ENCODE data around the gene NUAK1. TPM values are rescaled to one million over a fixed set of nuclear protein-coding genes. Genes with fewer than 3 reads are reported as not detected.

The NUAK1 gene
- total RNA-seq, 1 experiment from 2014 or later, result 7.4 TPM

DNA sequence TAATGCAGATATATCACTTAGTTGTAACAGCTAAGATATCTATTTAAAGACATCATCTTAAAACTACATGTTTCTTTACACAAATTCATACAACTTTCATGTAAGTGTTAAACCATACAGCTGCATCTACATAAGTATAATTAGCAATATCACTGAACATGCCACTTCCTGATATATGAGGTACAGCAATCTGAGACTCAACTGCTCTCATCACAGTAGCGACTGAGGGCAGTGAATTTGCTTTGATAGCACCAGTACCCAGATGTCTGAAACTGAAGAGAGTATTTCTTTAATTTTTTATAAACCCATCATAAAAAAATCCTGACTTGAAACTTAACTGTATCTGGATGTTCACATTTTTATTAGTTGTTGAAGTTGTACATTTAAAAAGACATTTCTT is 34.7 kb upstream of the NUAK1 start:
- H3K79me2 ChIP-seq (ENCODE audit: insufficient read depth, low read length), result no peaks in the 10 kb centered on the region
- TF ChIP-seq POLR2AphosphoS5 (IDR thresholded peaks at IDR 0.05; ENCODE audit: low read depth, low read length), result no peak
- no peaks in the 10 kb centered on the region for H3K9me3 ChIP-seq (ENCODE audit: control insufficient read depth in 1 of 2, insufficient read depth in 1 of 2, low read depth in 1 of 2, low read length in 2 of 2)
- ChIA-PET RAD21 (ENCODE audit: low non-redundant PET in 1 of 2, low total read pairs in 2 of 2, uncharacterized antibody in 2 of 2, unreplicated experiment in 2 of 2) (no interaction called here), POLR2A (no interaction called here), CTCF (interaction anchor here (1.1 kb wide), 1 partner anchor 50 kb away, joined by 3 read pairs; no protein-coding TSS in a partner anchor)
- H3K4me1 ChIP-seq (ENCODE audit: control insufficient read depth in 1 of 2, insufficient read depth in 2 of 2, low read length in 2 of 2), result no peaks in the 10 kb centered on the region
- H3K27me3 ChIP-seq (ENCODE audit: insufficient read depth, low read length), result peaks cover 5% of the 10 kb centered on the region; the same call in 1 of the 2 replicates
- ATAC-seq, result no peak
- H3K9ac ChIP-seq (ENCODE audit: low read length), result no peak overlapping the region
- no peaks in the 10 kb centered on the region for H3K9me2 ChIP-seq (ENCODE audit: insufficient read depth)
- H3K4me2 ChIP-seq (ENCODE audit: low read length), result no peak overlapping the region
- intact Hi-C loops (cut with micrococcal nuclease), result no loop called here
- H4K20me1 ChIP-seq (ENCODE audit: insufficient read depth), result no peaks in the 10 kb centered on the region
- H3K36me3 ChIP-seq (ENCODE audit: control insufficient read depth in 1 of 2, insufficient read depth in 2 of 2, low read length in 2 of 2), result no peaks in the 10 kb centered on the region
- BruUV-seq (replicated peaks), result no TSS peak
- H3K27ac ChIP-seq (ENCODE audit: low read depth, low read length), result no peak overlapping the region
- no peak overlapping the region for H2AFZ ChIP-seq (ENCODE audit: low read depth, low read length, poor library complexity, severe bottlenecking)
- no peak overlapping the region for H3K4me3 ChIP-seq (replicated peaks in 1 of 2; ENCODE audit: low read depth in 1 of 2, low read length in 2 of 2)
- DNase-seq (ENCODE audit: low read depth, low spot score), result no peak

DNA sequence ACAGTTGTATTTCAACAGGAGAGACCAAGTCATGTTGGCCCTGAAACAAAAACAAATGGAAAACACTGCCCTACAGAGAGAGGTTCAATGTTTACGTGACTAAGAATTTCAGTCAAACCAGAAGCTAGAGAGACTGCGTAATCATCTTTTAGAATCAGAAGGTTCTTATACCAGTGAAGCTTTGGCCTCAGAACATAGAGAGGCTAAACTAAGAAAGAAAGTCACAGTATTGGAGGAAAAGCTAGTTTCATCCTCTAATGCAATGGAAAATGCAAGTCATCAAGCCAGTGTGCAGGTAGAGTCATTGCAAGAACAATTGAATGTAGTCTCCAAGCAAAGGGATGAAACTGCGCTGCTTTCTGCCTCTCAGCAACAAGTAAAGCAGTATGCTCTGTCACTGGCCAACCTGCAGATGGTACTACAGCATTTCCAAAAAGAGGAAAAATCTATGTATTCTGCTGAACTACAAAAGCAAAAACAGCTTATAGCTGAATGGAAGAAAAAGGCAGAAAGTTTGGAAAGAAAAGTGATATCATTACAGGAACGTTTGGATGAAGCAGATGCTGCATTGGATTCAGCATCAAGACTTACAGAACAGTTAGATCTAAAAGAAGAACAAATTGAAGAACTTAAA is 32.5 kb upstream of the NUAK1 start:
- Histone ChIP-seq H3K79me2 (ENCODE audit: insufficient read depth, low read length) (no peaks in the 10 kb centered on the region), H3K9me3 (ENCODE audit: control insufficient read depth in 1 of 2, insufficient read depth in 1 of 2, low read depth in 1 of 2, low read length in 2 of 2) (no peaks in the 10 kb centered on the region), H3K36me3 (ENCODE audit: control insufficient read depth in 1 of 2, insufficient read depth in 2 of 2, low read length in 2 of 2) (no peaks in the 10 kb centered on the region), H3K27ac (ENCODE audit: low read depth, low read length) (no peak overlapping the region), H3K4me2 (ENCODE audit: low read length) (no peak overlapping the region), H3K9me2 (ENCODE audit: insufficient read depth) (no peaks in the 10 kb centered on the region), H2AFZ (ENCODE audit: low read depth, low read length, poor library complexity, severe bottlenecking) (no peak overlapping the region), H3K4me1 (ENCODE audit: control insufficient read depth in 1 of 2, insufficient read depth in 2 of 2, low read length in 2 of 2) (no peaks in the 10 kb centered on the region), H3K27me3 (ENCODE audit: insufficient read depth, low read length) (peaks cover 5% of the 10 kb centered on the region; the same call in 1 of the 2 replicates), H3K9ac (ENCODE audit: low read length) (no peak overlapping the region), H3K4me3 (replicated peaks in 1 of 2; ENCODE audit: low read depth in 1 of 2, low read length in 2 of 2) (no peak overlapping the region), H4K20me1 (ENCODE audit: insufficient read depth) (no peaks in the 10 kb centered on the region)
- ChIA-PET RAD21 (ENCODE audit: low non-redundant PET in 1 of 2, low total read pairs in 2 of 2, uncharacterized antibody in 2 of 2, unreplicated experiment in 2 of 2) (no interaction called here), POLR2A (no interaction called here), CTCF (interaction anchor here (0.8 kb wide), 1 partner anchor 52 kb away, joined by 5 read pairs; no protein-coding TSS in a partner anchor)
- intact Hi-C loops (cut with micrococcal nuclease), result no loop called here
- DNase-seq (ENCODE audit: low read depth, low spot score) (no peak), ATAC-seq (no peak)
- BruUV-seq (replicated peaks), result no TSS peak
- TF ChIP-seq POLR2AphosphoS5 (IDR thresholded peaks at IDR 0.05; ENCODE audit: low read depth, low read length) (no peak), ELF1 (IDR thresholded peaks at IDR 0.05; ENCODE audit: borderline replicate concordance, low read depth) (no peak), POLR2A (IDR thresholded peaks at IDR 0.05; ENCODE audit: borderline replicate concordance, extremely low read depth, insufficient read depth, insufficient read length) (no peak), EZH2 (IDR thresholded peaks at IDR 0.05) (no peak), JUND (IDR thresholded peaks at IDR 0.05) (no peak), ZNF274 (IDR thresholded peaks at IDR 0.05; ENCODE audit: low read depth, low read length) (no peak), ZFX (IDR thresholded peaks at IDR 0.05) (no peak), YY1 (IDR thresholded peaks at IDR 0.05; ENCODE audit: extremely low read depth, insufficient replicate concordance, low read depth, low read length) (no peak)
- TF ChIP-seq, protein P1, sequence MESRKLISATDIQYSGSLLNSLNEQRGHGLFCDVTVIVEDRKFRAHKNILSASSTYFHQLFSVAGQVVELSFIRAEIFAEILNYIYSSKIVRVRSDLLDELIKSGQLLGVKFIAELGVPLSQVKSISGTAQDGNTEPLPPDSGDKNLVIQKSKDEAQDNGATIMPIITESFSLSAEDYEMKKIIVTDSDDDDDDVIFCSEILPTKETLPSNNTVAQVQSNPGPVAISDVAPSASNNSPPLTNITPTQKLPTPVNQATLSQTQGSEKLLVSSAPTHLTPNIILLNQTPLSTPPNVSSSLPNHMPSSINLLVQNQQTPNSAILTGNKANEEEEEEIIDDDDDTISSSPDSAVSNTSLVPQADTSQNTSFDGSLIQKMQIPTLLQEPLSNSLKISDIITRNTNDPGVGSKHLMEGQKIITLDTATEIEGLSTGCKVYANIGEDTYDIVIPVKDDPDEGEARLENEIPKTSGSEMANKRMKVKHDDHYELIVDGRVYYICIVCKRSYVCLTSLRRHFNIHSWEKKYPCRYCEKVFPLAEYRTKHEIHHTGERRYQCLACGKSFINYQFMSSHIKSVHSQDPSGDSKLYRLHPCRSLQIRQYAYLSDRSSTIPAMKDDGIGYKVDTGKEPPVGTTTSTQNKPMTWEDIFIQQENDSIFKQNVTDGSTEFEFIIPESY (IDR thresholded peaks at IDR 0.05; ENCODE audit: extremely low read depth, insufficient replicate concordance, low read length), result no peak

All from HCT116 (cell line).